ENCODE results near the gene SPO11.

Gene SPO11

DNA sequence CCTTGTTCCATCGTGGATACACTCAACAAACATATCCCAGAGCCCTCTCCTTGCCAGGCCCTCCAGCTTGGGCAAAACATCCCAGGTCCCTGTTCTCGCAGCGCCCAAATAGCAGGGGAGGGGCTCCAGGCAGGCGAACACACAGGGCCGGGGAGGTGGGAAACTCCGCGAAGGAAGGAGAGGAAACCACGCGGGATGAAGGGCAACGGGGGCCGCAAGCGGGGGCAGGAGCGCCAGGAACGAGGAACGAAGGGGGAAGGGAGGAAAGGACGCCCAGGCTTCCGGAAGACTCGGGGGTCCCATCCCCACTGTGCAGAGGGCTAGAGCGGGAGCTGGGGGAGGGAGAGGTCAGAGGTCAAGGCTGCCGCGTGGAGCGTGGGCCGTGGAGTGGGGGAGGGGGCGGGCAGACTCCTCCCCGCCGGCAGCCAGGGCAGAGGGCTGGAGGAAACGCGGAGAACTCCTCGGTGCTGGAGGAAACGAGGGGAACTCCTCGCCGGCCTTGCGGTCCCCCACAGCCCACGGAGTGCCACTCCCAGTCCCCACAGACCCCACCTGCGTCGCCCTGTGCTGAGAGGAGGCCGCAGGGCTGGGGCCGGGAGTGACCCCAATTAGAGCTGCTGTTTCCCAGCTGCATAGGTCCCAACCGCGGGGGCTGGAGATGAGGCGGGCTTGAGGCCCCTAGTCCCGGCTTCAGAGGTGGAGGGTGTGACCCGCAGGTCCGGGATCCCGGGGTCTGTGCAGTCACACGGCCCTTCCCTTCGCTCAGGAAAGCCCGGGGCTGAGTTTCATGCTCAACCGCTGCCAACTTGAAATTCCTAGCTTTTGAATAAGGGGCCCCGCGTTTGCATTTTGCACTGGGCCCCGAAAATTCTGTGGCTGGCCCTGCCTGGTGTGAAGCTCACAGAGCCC, 60.3 kb downstream of the SPO11 start:
- peak in 2 of 4 experiments; percentile 59 to 61 for DNase-seq (ENCODE audit: low read depth in 4 of 4, low spot score in 1 of 4)

DNA sequence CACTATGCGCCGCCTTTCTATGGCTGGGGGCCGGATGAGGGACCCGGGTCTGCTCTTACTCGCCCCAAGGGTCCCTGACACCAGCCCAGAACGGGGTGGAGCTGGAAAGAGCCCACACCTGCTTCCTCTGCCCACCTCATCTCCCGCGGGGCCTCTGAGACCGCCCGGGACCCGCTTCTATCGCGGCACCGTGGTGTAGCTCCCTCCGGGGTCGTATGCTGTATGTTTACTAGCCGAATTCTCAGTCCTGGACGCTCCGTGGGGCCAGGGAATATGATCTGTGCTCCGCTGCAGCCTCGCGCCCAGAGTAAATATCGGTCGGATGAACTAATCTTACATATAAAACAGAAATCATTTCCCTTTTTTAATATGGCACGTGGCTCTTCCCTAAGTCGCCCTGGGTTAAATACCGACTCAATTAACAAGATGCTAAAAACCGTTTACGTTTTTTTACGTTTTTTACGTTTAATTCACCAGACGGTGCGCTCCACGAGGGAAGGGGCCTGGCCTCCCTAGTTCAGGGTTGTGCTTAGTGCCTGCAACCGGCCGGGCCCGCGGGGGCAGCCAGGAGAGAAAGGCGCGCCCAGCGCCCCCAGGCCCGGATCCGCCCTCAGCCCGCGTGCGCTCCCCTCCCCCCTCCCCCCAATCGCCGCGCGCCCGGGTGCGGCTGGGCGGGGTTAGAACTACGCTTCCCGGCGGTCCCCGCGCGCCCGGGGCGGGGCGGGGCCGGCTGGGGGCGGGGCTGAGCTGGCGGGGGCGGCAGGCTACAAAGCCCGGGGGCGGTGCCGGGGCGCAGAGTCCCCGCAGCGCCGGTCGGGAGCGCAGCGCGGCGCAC, 61.2 kb downstream of the SPO11 start, which contains the start of gene RBM38:
RBM38 (plus strand) TSS at position 793 of the 835 bp plus-strand sequence. CDS start 186 bp downstream, outside the sequence.
- DNase-seq (ENCODE audit: low read depth in 4 of 4, low spot score in 1 of 4), result peak in 3 of 4 experiments; percentile 60 to 77 (median 72)

DNA sequence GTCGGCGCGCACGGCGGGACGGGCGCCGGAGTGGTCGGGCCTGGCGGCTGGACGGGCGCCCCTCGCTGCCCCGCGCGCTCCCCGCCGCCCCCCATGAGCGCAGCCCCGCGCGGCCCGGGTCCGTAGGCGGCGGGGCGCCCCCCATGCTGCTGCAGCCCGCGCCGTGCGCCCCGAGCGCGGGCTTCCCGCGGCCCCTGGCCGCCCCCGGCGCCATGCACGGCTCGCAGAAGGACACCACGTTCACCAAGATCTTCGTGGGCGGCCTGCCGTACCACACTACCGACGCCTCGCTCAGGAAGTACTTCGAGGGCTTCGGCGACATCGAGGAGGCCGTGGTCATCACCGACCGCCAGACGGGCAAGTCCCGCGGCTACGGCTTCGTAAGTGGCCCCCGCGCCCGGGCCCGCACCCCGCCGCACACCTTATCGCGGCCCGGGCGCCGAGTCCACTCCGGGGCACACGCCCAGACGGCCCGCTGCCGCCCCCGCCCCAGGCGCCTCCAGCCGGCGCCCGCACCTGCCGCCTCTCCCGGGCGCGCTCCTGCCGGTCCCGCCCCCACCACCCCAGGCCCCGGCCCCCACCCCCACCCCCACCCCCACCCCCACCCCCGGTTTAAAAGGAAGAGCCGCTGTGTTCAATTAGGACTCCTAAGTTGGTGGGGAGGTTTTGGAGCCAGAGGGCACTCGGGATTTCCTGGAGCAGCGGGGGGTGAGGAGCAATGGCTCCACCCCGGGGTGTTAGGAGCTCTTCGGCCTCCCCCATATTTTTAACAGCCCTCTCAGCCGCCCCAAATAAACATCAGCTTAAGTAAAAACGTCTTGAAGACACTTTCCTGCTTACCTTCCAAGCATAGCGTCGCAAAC, 62.1 kb downstream of the SPO11 start:
- no peak for DNase-seq (ENCODE audit: low read depth in 4 of 4, low spot score in 1 of 4)

DNA sequence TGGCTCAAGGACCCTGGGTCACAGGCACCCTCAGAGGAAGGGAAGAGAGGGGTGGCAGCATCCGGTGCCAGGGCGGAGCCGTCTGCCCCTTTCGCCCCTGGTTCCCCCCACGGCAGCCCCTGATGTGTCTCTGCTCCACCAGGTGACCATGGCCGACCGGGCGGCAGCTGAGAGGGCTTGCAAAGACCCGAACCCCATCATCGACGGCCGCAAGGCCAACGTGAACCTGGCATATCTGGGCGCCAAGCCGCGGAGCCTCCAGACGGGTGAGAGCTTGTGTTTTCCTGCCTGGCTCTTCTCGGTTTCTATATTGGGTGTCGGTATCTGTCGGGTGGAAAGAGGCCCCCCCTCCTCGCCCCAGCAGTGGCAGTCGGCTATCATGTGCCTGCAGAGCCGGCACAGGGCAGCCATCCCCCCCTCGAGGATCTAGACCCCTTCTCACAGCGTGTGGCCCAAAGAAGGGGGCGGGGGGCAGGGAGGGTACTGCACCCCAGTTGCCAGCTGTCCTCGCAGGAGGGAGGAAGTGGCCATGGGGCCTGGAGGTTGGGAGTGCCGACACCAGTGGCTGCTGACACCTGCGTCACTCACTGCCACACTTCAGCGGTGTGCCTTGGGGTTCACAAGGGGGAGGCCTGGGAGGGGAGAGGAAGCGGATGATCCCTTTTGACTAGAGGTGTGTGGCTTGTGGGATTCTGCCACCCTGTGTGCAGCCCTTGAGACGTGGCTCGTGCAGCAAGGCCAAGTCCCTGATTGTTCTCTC, 63.1 kb downstream of the SPO11 start:
- DNase-seq (ENCODE audit: low read depth in 4 of 4, low spot score in 1 of 4), result peak in 2 of 4 experiments; percentile 53 to 62
